ENCODE results near the gene ST3GAL2. TPM values are rescaled to one million over a fixed set of nuclear protein-coding genes. Genes with fewer than 3 reads are reported as not detected.

Gene ST3GAL2
- polyA plus RNA-seq, 3 donors, result 28.2 to 29.7 (median 28.5) TPM

GRCh38 chr16:70441406-70441990 lies 2.6 kb upstream of the ST3GAL2 start:
- no peak for DNase-seq

- no peak for DNase-seq
Observed at GRCh38 chr16:70440009-70440692, 1.3 kb upstream of the ST3GAL2 start.

GRCh38 chr16:70438585-70438968 lies 323 bp downstream of the ST3GAL2 start:
- DNase-seq, result no peak

GRCh38 chr16:70437582-70438557 lies 1.0 kb downstream of the ST3GAL2 start:
- DNase-seq, result no peak

- DNase-seq, result peak; percentile 95
Observed at GRCh38 chr16:70437017-70437581, 1.8 kb downstream of the ST3GAL2 start.

GRCh38 chr16:70434484-70435260 lies 4.2 kb downstream of the ST3GAL2 start:
- DNase-seq, result no peak

GRCh38 chr16:70433458-70434103 lies 5.3 kb downstream of the ST3GAL2 start:
- DNase-seq, result no peak

GRCh38 chr16:70432723-70433457 lies 6.0 kb downstream of the ST3GAL2 start:
- DNase-seq, result no peak

- DNase-seq, result no peak
Observed at GRCh38 chr16:70432356-70432722, 6.6 kb downstream of the ST3GAL2 start.

GRCh38 chr16:70430667-70431536 lies 8.0 kb downstream of the ST3GAL2 start:
- DNase-seq, result peak; percentile 53

- DNase-seq, result no peak
Observed at GRCh38 chr16:70429888-70430666, 8.8 kb downstream of the ST3GAL2 start.

- DNase-seq, result peak; percentile 88
Observed at GRCh38 chr16:70428178-70428998, 10.5 kb downstream of the ST3GAL2 start.

GRCh38 chr16:70427786-70428177 lies 11.1 kb downstream of the ST3GAL2 start:
- no peak for DNase-seq

- no peak for DNase-seq
Observed at GRCh38 chr16:70422543-70422942, 16.4 kb downstream of the ST3GAL2 start.

- no peak for DNase-seq
Observed at GRCh38 chr16:70421473-70422311, 17.2 kb downstream of the ST3GAL2 start.

GRCh38 chr16:70421014-70421413 lies 17.9 kb downstream of the ST3GAL2 start:
- DNase-seq, result no peak

Data from renal pelvis (tissue), 4 donors.